ELR (cell line): ENCODE results near the gene CYP19A1.
"Not testable (repeated sequence)": the region's sequence is repeated elsewhere in the genome, so short reads cannot be mapped to it uniquely, and the experiment has no call there.

Experiments used
- DNase-seq: peaks from one replicate; pipeline ENCODE4 v3.0.0-alpha.2; 2015; ENCODE audit warnings: low read depth

The CYP19A1 gene

DNA sequence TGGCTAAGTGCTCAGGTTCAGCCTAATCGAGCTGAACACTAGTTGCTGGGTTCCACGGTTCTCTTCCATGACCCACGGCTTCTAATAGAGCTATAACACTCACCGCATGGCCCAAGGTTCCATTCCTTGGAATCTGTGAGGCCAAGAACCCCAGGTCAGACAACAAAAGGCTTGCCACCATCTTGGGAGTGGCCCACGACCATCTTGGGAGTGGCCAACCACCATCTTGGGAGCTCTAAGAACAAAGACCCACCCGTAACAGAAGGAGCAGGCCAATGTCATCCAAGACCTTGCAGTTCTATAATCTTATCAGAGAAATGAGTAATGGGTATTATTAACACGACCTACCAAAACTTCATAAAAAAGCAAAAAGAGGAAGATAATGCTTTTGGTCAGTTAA is 77.3 kb downstream of the CYP19A1 start:
- not testable (repeated sequence) for DNase-seq

DNA sequence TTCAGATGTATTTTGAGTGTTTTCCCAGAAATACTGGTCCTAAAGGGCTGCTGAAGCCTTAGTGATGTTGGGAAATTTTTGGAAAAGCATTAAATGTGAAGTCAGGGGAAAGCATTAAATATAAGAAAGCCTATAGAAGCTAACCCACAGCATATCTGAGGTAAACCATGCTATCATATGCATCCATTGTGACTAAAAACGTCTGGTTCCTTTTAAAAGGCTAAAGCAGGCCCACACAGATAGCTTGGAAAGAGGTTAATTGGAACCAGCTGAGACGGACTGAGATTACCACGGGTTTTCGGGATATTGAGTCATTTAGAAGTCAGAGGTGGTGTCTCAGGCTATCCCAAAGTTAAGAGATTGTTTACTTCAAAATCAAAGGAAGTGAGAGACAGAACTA is 78.2 kb downstream of the CYP19A1 start:
- no peak for DNase-seq

DNA sequence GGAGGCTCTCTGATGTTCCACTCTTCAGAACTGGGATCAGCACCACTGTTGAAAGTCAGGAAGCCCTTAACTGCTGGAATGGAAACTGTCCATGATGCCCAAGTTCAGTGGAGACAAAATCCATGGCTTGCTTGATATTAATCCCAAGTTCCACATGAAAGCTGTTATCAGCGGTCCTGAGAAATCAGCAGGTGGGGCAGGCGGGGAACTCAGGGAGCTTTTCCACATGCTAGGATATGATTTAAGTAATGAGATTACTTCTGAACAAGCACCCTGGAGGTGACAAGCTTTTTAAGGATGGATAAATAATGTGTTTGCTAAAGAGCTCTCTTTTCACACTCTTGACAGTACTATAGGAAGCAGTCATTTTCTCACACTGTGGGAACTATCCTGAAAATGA is 82.9 kb downstream of the CYP19A1 start:
- DNase-seq, result no peak

DNA sequence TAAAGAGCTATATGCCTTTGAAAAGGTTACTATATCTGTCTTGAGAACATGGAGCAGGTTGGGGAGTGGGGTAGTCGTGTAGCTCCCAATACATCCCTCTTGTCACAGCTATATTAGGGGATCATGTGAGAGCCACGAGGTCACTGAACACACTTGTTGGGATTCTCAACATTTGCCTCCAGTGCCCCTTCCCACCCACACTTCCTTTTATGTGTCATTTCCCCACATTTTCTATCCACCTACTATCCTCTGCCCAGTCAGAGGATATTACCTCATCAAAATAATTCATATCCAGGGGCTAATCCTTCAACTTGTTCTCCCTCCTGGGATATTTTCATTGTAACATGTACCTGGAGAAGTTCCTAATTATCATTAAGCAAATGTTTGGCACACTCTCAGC is 85.0 kb downstream of the CYP19A1 start:
- peak; percentile 16 for DNase-seq

DNA sequence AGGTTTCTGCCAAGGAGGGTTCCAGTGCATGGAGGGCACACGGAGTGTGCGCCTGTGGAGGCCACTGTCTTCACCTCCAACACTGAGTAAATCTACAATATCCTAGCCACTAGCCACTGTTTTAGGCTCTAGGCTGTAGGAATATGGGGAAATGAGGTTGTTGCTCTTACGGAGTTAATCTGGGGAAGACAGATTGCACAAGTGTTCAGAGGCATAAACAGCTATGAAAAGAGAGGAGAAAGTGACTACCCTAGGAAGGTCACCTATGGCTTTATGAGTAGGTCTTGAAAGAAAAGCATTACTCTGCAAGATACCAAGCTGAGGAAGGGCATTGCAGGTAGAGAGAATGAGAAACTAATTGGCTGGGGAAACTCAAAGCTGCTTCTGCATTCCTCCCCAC is 85.7 kb downstream of the CYP19A1 start:
- no peak for DNase-seq

DNA sequence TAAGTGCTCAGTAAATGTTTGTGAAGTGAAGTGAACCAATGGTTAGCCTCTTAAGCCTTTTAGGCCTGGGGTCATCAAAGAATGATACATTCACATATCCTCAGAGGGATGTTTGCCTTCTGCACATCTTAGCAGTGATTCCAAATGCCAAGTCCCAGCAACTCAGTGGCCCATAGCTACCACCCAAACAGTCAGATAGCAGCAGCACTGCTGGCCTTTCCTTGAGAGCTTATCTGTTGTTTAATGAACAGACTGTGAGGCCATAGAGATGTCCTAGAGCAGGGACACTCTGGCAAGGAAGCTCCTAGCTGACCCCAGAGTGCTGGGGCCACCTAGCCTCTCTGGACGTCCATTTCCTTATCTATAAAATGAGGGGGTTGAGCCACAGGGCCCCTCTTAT is 86.8 kb downstream of the CYP19A1 start:
- DNase-seq, result no peak

DNA sequence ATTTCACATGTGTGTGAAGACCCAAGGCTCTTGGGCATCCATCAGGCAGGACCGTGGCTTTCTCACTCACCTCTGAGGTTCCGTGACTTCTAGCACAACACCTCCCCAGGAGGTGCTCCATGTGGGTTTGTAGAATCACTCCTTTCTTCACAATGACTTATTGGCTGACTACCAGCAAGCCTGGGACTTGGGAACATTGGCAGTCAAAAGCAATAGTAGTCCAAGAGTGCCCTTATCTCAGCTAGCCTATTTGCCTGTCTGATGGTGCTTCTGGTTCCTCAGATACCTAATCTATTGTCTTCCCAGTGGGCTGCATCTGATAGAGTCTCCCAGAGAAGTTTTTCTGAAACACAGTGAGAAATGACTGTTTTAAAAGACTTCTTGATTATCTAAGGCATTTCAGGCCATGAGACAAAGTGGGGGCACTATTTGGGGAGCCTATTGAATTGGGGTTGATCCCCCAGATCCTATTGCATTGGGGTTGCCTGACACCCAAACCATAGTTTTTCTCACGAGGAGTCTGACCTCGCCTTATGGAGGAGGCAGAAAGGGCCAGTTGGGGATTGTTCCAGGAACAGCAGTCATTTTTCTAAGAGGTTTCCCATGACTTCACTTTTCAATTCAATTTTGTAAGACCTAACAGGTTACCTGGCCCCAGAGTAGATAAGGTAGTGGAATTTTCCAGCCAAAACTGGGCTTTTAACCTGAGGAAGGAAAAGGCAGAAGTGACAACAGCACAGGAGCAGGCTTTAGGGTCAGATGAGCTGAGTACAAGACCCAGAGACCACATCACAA is 88.0 kb downstream of the CYP19A1 start:
- no peak for DNase-seq

DNA sequence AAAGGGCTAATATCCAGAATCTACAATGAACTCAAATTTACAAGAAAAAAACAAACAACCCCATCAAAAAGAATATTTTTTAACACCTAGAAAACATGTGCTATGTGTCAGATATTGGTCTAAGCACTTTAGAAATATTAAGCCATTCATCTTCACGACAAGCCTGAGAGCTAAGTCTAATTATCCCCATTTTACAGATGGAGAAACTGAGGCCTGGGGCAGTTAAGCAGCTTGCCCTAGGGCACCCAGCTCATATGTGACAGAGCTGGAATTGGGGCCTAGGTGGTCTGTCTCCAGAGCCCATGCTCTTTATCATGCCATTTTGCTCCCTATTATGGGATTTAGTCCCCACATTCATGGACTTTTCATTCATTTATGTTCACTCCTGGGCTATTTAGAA is 92.8 kb downstream of the CYP19A1 start:
- no peak for DNase-seq

DNA sequence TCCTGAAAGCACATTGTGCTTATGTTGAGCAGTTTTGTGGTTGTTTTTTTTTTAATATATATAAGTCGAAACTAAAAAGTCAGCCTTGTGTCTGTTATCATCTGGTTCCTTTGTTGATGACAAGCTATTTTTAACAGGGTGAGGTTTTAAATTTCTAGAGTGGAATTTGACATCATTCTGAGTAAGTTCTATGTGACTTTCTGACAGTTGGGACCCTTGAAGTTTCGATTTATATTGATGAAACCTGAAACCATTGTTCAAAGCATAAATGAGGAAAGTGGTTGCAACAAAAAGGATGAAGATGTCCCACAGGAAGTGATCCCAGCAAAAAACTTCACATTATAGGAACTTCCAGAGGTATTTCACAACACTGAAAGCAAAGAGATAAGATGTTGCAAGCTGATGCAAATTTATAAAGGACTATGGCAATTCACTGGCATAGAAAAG is 94.0 kb downstream of the CYP19A1 start:
- no peak for DNase-seq

DNA sequence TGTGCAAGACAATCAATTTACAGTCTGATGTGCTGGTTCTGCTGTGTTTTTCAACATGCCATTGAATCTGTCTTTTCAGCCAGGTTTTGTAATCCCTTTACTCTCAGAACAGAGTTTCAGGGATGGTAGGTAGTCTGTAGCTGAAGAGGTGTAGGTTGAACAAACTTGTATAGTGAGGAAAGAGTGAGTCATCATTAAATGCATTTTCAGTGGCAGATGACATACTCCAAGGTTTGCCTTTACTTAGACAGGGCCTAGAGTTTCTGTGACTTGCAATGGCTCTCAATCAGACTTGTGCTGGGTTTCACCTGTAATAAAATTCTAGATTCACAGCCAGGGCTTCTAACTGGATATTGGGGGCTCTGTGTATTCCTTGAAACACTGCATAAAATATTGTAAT is 94.6 kb downstream of the CYP19A1 start:
- DNase-seq, result peak; percentile 16

DNA sequence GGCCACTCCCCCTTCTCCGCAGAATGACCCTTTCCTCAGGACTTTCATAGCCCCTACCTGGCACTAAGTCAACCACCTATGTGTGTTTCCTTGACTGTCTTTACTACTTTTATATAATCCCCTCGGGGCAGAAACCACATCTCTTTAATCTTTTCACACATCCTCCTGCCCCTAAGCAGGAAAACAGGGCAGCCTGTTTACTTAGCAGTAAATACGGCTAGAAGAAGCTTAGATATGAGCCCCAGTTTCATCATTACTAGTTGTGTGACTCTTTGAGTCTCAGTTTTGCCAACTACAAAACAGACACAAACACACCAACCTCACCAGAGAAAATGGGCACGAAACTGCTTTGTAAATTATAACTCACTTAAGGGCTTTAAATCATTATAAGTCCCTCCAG is 98.3 kb downstream of the CYP19A1 start:
- no peak for DNase-seq

DNA sequence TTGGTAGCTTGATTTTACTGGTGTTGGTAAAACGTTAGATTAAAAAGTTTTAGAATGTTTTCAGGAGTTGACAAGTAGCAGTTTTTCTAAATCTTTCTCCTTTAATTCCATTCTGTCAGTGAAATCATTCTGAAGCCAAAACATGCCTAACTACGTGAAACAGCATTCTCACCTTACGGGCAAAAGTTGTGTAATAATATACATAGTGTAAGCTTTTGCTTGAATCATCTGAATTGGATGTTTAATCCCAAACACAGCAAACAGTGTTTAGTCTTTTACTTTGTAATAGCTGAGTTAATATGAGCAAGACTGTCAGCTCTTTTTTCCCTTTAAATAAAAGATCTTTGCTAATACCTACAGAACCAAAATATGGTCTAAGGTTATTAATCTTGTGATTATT is 100.6 kb downstream of the CYP19A1 start:
- no peak for DNase-seq

DNA sequence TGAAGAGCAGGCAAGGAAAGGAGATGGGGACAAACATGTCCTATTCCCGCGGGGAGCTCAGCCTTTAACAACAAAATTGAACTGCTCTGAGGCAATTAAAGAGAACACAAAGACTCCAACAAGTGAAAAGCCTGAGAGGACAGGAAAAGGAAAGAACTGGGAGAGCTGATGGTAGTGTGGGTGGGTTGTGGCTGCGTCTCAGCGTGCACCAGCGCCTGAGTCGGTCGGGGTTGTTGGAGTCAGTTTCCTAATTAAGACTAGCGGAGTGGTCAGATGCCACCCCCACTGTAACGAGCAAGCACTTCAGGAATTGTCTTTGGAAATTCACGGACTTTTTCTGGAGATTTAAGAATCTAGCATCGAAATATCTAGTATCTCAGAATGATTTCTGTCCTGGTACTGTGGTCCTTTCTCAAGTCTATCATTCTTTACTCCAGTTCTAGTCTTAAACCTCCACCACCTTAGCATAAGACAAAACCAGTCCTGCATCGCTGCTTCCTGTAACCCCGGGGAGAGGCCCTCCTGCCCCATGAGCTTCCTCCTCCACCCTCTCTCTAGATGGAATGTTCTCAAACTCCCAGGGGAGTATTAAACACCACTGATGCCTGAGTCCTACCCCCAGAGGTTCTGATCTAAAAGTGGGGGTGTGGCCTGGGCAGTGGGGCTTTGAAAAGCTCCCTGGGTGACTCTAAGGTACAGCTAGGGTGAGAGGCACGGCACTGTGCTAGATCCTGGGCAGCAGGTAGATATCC is 104.0 kb downstream of the CYP19A1 start:
- DNase-seq, result no peak

DNA sequence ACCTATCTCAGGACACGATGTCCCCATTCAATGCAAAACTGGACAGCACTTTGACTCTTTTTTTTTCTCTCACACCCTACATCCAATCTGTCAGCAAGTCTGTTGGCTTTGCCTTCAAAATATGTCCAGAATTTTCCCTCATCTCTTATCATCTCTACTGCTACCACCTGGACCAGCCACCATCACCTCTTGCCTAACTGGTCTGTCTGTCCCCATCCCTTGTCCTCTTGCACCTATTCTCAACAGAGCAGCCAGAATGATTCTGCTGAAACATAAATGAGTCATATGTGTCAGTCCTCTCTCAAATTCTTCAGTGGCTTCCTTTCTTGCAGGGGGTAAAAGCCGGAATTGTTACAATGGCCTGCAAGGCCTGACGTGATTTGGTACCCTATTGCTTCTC is 105.8 kb downstream of the CYP19A1 start:
- peak; percentile 1 for DNase-seq

DNA sequence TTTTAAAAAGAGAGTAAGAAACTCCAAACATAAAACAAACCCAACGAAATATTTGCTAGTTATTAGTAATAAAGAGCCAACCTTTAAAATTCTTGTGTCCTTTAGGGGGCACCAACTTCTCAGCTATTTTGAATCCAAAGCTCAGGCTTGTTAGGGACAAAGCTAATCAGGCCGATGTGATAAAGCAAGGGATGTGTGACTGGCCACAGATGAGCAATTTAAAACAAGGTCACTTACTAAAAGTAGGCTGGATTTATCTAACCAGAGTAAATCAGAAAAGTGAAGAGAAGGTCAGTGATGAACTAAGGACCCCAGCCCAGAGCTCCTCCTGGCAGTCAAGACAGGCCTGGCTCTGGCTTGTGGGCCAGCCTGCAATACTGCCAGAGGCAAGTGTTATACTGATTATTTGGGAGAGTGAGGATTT is 108.5 kb downstream of the CYP19A1 start:
- peak; percentile 40 for DNase-seq

DNA sequence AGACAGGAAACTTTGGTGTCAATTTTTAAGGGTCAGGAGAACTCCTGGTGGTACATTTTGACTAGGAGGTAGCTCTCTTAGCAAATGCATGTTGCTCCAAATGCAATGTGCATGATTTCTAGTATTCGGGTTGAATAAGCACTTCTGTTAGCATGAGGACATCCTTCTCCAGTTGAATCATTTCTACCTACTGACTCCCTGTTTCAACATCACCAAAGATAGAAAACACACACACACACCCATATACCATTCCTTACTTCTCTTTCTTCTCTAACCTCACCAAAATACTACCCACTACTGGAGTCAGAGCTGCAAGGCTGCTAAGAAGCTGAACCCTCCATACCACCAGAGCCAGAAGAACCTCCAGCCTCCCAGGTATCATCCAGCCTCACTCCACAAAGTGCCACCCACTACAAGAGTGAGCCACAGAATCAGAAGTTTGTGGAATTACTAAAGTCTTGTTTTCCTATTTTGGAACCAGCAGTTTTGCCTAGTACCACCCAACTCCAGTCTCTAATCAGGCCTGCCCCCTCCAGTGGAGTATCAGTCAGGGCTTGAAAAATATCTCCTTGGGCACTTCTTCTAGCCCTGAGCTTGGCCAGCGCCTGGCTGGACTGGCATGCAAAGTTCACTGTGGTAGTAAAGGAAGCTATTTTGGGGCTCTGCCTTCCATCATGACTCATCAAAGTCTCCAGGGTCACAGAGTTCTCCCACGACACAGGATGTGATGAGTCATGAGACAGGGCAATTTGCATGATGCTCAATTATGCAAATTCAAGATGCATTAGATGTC is 110.3 kb downstream of the CYP19A1 start:
- DNase-seq, result peak; percentile 90

DNA sequence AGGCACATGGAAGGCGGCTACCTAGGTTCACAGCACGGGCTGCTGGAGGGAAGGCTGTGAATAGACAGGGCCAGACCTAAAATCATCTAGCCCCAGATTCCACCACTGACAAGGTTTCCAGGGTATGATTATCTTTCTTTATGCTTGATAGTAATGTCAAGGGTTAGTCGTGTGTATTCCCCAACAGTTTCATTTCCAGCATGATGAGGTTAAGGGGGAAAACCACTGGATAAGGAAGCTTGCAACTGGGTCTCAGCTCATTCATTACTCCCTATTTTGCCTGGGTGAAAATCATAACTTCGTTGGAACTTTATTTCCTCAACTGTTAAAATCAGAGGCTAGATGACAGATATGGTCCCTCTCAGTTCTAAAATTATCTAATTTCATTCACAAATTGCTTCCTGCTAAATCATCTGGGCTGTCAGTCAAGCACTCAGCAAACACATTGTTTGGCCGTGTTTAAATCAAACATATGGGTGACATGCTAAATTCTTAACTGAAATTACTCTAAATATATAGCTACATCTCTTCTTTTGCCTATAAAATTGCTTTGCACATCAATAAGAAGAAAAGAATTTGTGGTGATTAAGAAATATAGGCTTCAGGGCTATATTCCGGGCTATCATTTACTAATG is 111.7 kb downstream of the CYP19A1 start:
- no peak for DNase-seq

DNA sequence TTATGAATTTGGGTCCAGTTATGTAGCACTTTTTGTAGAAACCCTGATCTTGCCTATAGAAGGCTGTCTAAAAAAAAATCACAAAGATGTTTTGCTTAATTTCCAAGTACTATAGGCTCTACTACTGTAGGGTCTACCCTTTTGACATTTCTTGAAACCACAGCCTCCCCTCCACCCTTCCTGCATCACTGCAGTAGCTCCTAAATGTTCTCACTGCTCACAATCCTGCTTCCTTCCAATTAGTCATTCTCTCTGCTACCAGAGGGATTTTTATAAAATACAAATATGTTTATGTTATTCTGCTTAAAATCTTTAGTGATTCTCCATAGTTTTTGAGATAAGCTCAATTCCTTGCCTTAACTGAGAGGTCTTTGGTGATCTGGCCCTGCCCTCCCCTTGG is 114.0 kb downstream of the CYP19A1 start:
- DNase-seq, result peak; percentile 27

DNA sequence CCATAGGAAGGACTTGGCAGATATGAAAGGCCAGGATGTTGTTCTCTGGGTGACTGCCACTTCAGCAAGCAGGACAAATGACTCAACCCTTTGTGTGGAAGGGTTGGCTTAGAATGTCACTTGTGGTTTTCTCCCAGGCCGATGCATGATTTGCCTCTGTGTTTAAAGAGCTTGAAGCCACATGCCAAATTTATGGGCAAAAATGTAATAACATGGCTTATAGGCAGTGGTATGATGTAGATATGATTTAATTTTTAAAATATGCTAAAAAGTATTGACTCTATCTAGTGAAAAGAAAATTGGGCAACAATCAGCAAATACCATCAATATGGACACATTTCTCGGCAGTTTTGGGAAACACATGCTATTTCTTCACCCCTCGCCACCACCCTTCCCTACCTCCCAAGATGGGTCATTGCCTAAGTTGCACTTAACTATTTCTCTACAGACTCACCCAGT is 114.6 kb downstream of the CYP19A1 start:
- peak; percentile 74 for DNase-seq

DNA sequence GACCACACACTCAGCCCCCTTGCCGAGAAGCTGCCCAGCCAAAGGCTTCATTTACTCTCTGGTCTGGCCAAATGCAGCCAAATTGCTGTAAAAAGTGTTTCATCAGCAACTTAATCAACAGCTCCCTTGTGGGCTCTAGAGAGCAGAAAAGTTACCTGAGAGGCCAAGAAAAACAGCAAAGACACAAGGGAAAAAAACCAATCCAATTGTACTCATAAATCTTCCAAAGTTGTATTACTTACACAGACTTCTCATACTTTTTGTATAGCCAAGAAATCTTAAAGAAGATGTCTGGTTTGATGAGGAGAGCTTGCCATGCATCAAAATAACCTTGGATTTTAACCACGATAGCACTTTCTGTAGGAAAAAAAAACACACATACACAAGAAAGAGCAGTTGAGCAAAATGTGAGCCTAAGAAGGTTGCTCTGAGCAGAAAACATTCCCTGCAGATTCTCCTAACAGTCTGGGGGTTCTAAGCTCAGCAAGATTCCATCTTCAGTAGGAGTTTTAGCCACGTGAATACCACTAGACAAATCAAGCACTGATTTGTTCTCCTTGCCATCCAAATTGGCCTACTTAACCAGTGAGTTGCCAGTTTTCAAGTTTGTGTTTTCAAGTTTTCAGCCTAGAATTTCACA is 120.0 kb downstream of the CYP19A1 start:
- no peak for DNase-seq

DNA sequence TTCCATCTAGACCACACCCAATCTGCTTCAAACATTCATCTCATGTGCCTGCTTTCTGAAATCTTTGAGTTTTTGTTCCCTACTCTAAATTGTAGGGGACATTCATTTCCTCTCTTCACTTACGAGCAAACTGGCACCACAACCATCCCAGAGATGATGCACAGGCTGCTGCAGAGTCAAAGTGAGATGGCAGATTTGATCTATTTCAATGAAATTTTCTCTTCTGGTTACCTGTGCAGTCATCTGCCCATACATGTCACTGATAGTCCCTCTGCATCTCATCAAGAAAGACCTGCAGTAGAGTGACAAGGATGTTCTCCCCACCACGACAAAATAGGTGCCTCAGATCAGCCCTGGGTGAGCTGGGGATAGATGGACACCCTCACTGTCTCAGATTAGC is 125.5 kb downstream of the CYP19A1 start:
- no peak for DNase-seq

DNA sequence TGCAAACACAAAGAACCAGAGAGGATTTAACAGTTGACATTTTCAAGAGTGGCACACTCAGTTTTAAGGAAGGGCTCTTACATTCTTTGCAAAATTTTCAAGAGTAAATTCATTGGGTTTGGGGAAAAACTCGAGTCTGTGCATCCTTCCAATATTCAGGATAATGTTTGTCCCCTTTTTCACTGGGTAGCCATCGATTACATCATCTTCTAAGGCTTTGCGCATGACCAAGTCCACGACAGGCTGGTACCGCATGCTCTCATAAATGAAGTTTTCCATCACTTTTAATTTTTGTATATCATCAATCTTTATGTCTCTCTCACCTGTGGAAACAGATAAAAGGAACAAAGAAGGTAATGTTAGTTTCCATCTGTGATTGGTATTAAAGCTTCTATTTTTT is 126.2 kb downstream of the CYP19A1 start:
- no peak for DNase-seq
